OCI-LY3 (cell line): ENCODE data around the gene CCDC102B.

Experiments
- EZH2phosphoT487 ChIP-seq: fragments of 200-600 bp; shearing (Covaris generic); IDR thresholded peaks from 2 replicates; pipeline ENCODE4 v1.6.1; 2018; ENCODE audit warnings: antibody characterized with exemption, mixed run types, low read depth
- TF ChIP-seq, protein P1 (sequence below): fragments of 200-600, 300-600 bp; sonication (generic); IDR thresholded peaks from 2 replicates; pipeline ENCODE4 v1.5.1; 2014; ENCODE audit warnings: antibody characterized with exemption, low read length, low read depth

DNA sequence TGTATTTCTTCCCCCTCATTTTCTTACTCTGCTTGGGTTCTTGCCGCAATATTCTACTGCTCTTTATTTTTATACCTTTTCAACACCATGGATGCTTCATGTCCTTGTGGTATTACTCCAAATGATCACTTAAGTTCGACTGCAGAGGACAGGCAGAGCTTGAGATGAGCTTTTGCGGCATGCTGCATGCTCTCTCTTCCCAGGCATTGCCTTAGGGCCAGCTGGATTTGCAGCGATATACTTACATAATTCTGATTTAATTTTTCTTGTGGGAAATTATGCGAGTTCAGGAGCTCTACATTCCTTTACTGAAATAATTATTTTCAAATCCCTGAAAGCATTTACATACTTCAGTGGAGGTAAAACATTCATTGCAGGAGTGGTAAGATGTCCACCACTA is 288.1 kb downstream of the CCDC102B start:
- TF ChIP-seq, protein P1, sequence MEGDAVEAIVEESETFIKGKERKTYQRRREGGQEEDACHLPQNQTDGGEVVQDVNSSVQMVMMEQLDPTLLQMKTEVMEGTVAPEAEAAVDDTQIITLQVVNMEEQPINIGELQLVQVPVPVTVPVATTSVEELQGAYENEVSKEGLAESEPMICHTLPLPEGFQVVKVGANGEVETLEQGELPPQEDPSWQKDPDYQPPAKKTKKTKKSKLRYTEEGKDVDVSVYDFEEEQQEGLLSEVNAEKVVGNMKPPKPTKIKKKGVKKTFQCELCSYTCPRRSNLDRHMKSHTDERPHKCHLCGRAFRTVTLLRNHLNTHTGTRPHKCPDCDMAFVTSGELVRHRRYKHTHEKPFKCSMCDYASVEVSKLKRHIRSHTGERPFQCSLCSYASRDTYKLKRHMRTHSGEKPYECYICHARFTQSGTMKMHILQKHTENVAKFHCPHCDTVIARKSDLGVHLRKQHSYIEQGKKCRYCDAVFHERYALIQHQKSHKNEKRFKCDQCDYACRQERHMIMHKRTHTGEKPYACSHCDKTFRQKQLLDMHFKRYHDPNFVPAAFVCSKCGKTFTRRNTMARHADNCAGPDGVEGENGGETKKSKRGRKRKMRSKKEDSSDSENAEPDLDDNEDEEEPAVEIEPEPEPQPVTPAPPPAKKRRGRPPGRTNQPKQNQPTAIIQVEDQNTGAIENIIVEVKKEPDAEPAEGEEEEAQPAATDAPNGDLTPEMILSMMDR = no peak
- TF ChIP-seq EZH2phosphoT487 = no peak
